Measurements from ENCODE around the gene ETFBKMT. TPM values are rescaled to one million over a fixed set of nuclear protein-coding genes. Genes with fewer than 3 reads are reported as not detected.
"Not testable (repeated sequence)": the region's sequence is repeated elsewhere in the genome, so short reads cannot be mapped to it uniquely, and the experiment has no call there.

ETFBKMT gene
- total RNA-seq, 1 experiment from 2014 or later: 1.5 TPM

- Histone ChIP-seq H3K27me3 (ENCODE audit: low read length) (no peaks in the 10 kb centered on the region), H3K9me3 (ENCODE audit: low read length) (no peaks in the 10 kb centered on the region; the same call in 1 of the 2 replicates)
Observed at GRCh38 chr12:31664038-31664437, 4.5 kb downstream of the ETFBKMT start.

GRCh38 chr12:31669020-31669419 lies 9.5 kb downstream of the ETFBKMT start:
- H3K4me2 ChIP-seq (ENCODE audit: low read depth, low read length, poor library complexity, severe bottlenecking): no peak overlapping the region
- H3K4me3 ChIP-seq (ENCODE audit: low read length): no peak overlapping the region
- H3K27ac ChIP-seq (ENCODE audit: low read length): no peak overlapping the region
- no peaks in the 10 kb centered on the region for H4K20me1 ChIP-seq (ENCODE audit: insufficient read depth, low read depth, low read length)
- no peaks in the 10 kb centered on the region for H3K79me2 ChIP-seq (ENCODE audit: low read length)
- no peaks in the 10 kb centered on the region for H3K9me2 ChIP-seq (replicated peaks; ENCODE audit: insufficient read depth, low read length)
- no peaks in the 10 kb centered on the region for H3K4me1 ChIP-seq (ENCODE audit: low read length)
- H3K9me3 ChIP-seq (ENCODE audit: low read length): no peaks in the 10 kb centered on the region; the same call in 1 of the 2 replicates
- no peak overlapping the region for H3K9ac ChIP-seq (ENCODE audit: low read length)
- H3K36me3 ChIP-seq (ENCODE audit: insufficient read depth, low read length): no peaks in the 10 kb centered on the region
- no peak overlapping the region for H2AFZ ChIP-seq (ENCODE audit: low read length)
- H3K27me3 ChIP-seq (ENCODE audit: low read length): no peaks in the 10 kb centered on the region
- no peak for DNase-seq

More at GRCh38 chr12:31664038-31664437, 4.5 kb downstream of the ETFBKMT start:
- Histone ChIP-seq H3K9ac (ENCODE audit: low read length) (no peak overlapping the region), H3K9me2 (replicated peaks; ENCODE audit: insufficient read depth, low read length) (no peaks in the 10 kb centered on the region), H3K36me3 (ENCODE audit: insufficient read depth, low read length) (no peaks in the 10 kb centered on the region), H3K79me2 (ENCODE audit: low read length) (no peaks in the 10 kb centered on the region), H4K20me1 (ENCODE audit: insufficient read depth, low read depth, low read length) (no peaks in the 10 kb centered on the region), H3K4me3 (ENCODE audit: low read length) (no peak overlapping the region), H2AFZ (ENCODE audit: low read length) (no peak overlapping the region), H3K4me1 (ENCODE audit: low read length) (peaks cover 6% of the 10 kb centered on the region), H3K4me2 (ENCODE audit: low read depth, low read length, poor library complexity, severe bottlenecking) (no peak overlapping the region), H3K27ac (ENCODE audit: low read length) (no peak overlapping the region)
- no peak for DNase-seq

GRCh38 chr12:31669582-31669981 lies 10.1 kb downstream of the ETFBKMT start:
- H3K27me3 ChIP-seq (ENCODE audit: low read length); H3K4me2 ChIP-seq (ENCODE audit: low read depth, low read length, poor library complexity, severe bottlenecking); H3K9ac ChIP-seq (ENCODE audit: low read length); H2AFZ ChIP-seq (ENCODE audit: low read length); H3K4me1 ChIP-seq (ENCODE audit: low read length); DNase-seq; H3K79me2 ChIP-seq (ENCODE audit: low read length); H3K9me2 ChIP-seq (replicated peaks; ENCODE audit: insufficient read depth, low read length); H3K9me3 ChIP-seq (ENCODE audit: low read length); H3K4me3 ChIP-seq (ENCODE audit: low read length); H3K36me3 ChIP-seq (ENCODE audit: insufficient read depth, low read length); H4K20me1 ChIP-seq (ENCODE audit: insufficient read depth, low read depth, low read length); H3K27ac ChIP-seq (ENCODE audit: low read length): not testable (repeated sequence)

- H4K20me1 ChIP-seq (ENCODE audit: insufficient read depth, low read depth, low read length): no peaks in the 10 kb centered on the region
- no peaks in the 10 kb centered on the region for H3K9me2 ChIP-seq (replicated peaks; ENCODE audit: insufficient read depth, low read length)
- H3K79me2 ChIP-seq (ENCODE audit: low read length): no peaks in the 10 kb centered on the region
- H3K4me3 ChIP-seq (ENCODE audit: low read length): no peak overlapping the region
- H3K9me3 ChIP-seq (ENCODE audit: low read length): no peaks in the 10 kb centered on the region; the same call in 1 of the 2 replicates
- DNase-seq: no peak
- H3K27me3 ChIP-seq (ENCODE audit: low read length): no peaks in the 10 kb centered on the region
- H3K4me1 ChIP-seq (ENCODE audit: low read length): no peaks in the 10 kb centered on the region
- no peak overlapping the region for H3K9ac ChIP-seq (ENCODE audit: low read length)
- H3K27ac ChIP-seq (ENCODE audit: low read length): no peak overlapping the region
- no peak overlapping the region for H3K4me2 ChIP-seq (ENCODE audit: low read depth, low read length, poor library complexity, severe bottlenecking)
- no peaks in the 10 kb centered on the region for H3K36me3 ChIP-seq (ENCODE audit: insufficient read depth, low read length)
- no peak overlapping the region for H2AFZ ChIP-seq (ENCODE audit: low read length)
Observed at GRCh38 chr12:31672521-31672920, 13.0 kb downstream of the ETFBKMT start.

GRCh38 chr12:31682136-31682962 lies 22.9 kb downstream of the ETFBKMT start:
- peak; percentile 89 for DNase-seq
- Histone ChIP-seq H3K4me1 (ENCODE audit: low read length) (peaks cover 14% of the 10 kb centered on the region), H4K20me1 (ENCODE audit: insufficient read depth, low read depth, low read length) (no peaks in the 10 kb centered on the region), H3K9me2 (replicated peaks; ENCODE audit: insufficient read depth, low read length) (no peaks in the 10 kb centered on the region), H3K27ac (ENCODE audit: low read length) (no peak overlapping the region), H3K4me3 (ENCODE audit: low read length) (no peak overlapping the region), H3K79me2 (ENCODE audit: low read length) (no peaks in the 10 kb centered on the region), H3K4me2 (ENCODE audit: low read depth, low read length, poor library complexity, severe bottlenecking) (no peak overlapping the region), H3K27me3 (ENCODE audit: low read length) (no peaks in the 10 kb centered on the region), H3K9me3 (ENCODE audit: low read length) (no peaks in the 10 kb centered on the region), H3K36me3 (ENCODE audit: insufficient read depth, low read length) (no peaks in the 10 kb centered on the region), H3K9ac (ENCODE audit: low read length) (no peak overlapping the region), H2AFZ (ENCODE audit: low read length) (no peak overlapping the region)

- no peak for DNase-seq
- Histone ChIP-seq H3K9me2 (replicated peaks; ENCODE audit: insufficient read depth, low read length) (no peaks in the 10 kb centered on the region), H3K36me3 (ENCODE audit: insufficient read depth, low read length) (no peaks in the 10 kb centered on the region), H3K4me3 (ENCODE audit: low read length) (no peak overlapping the region), H3K27ac (ENCODE audit: low read length) (no peak overlapping the region), H4K20me1 (ENCODE audit: insufficient read depth, low read depth, low read length) (no peaks in the 10 kb centered on the region), H3K9me3 (ENCODE audit: low read length) (no peaks in the 10 kb centered on the region), H2AFZ (ENCODE audit: low read length) (no peak overlapping the region), H3K27me3 (ENCODE audit: low read length) (no peaks in the 10 kb centered on the region), H3K4me1 (ENCODE audit: low read length) (peaks cover 15% of the 10 kb centered on the region), H3K4me2 (ENCODE audit: low read depth, low read length, poor library complexity, severe bottlenecking) (no peak overlapping the region), H3K9ac (ENCODE audit: low read length) (no peak overlapping the region), H3K79me2 (ENCODE audit: low read length) (no peaks in the 10 kb centered on the region)
Observed at GRCh38 chr12:31685801-31686200, 26.3 kb downstream of the ETFBKMT start.

- no peak overlapping the region for H3K27ac ChIP-seq (ENCODE audit: low read length)
Observed at GRCh38 chr12:31687101-31687527, 27.6 kb downstream of the ETFBKMT start.

GRCh38 chr12:31689921-31690320 lies 30.4 kb downstream of the ETFBKMT start:
- H3K4me1 ChIP-seq (ENCODE audit: low read length): peaks cover 15% of the 10 kb centered on the region
- not testable (repeated sequence) for H2AFZ ChIP-seq (ENCODE audit: low read length); H3K36me3 ChIP-seq (ENCODE audit: insufficient read depth, low read length); H3K79me2 ChIP-seq (ENCODE audit: low read length); H3K9ac ChIP-seq (ENCODE audit: low read length); H3K9me3 ChIP-seq (ENCODE audit: low read length); H4K20me1 ChIP-seq (ENCODE audit: insufficient read depth, low read depth, low read length); H3K27ac ChIP-seq (ENCODE audit: low read length); H3K9me2 ChIP-seq (replicated peaks; ENCODE audit: insufficient read depth, low read length); H3K27me3 ChIP-seq (ENCODE audit: low read length); H3K4me3 ChIP-seq (ENCODE audit: low read length); H3K4me2 ChIP-seq (ENCODE audit: low read depth, low read length, poor library complexity, severe bottlenecking); DNase-seq

More at GRCh38 chr12:31687101-31687527, 27.6 kb downstream of the ETFBKMT start:
- Histone ChIP-seq H3K36me3 (ENCODE audit: insufficient read depth, low read length) (no peaks in the 10 kb centered on the region), H3K9ac (ENCODE audit: low read length) (no peak overlapping the region), H3K79me2 (ENCODE audit: low read length) (no peaks in the 10 kb centered on the region), H3K9me2 (replicated peaks; ENCODE audit: insufficient read depth, low read length) (no peaks in the 10 kb centered on the region), H4K20me1 (ENCODE audit: insufficient read depth, low read depth, low read length) (no peaks in the 10 kb centered on the region), H2AFZ (ENCODE audit: low read length) (no peak overlapping the region), H3K4me3 (ENCODE audit: low read length) (no peak overlapping the region), H3K9me3 (ENCODE audit: low read length) (no peaks in the 10 kb centered on the region), H3K4me1 (ENCODE audit: low read length) (peaks cover 15% of the 10 kb centered on the region), H3K4me2 (ENCODE audit: low read depth, low read length, poor library complexity, severe bottlenecking) (peak overlapping the region; percentile 49), H3K27me3 (ENCODE audit: low read length) (no peaks in the 10 kb centered on the region)
- peak; percentile 87 for DNase-seq

Data from Karpas-422 (cell line).